NCI-H524 (cell line): ENCODE data around the gene CA5A.
A peak's percentile ranks its signal among the peaks of the same experiment; 100 is the strongest.
"Not testable (repeated sequence)": the region's sequence is repeated elsewhere in the genome, so short reads cannot be mapped to it uniquely, and the experiment has no call there.

Experiments used
- DNase-seq, 2 experiments: peaks; one replicate each; lab custom pipeline; 2025; lab: John Stamatoyannopoulos, UW

Gene CA5A

DNA sequence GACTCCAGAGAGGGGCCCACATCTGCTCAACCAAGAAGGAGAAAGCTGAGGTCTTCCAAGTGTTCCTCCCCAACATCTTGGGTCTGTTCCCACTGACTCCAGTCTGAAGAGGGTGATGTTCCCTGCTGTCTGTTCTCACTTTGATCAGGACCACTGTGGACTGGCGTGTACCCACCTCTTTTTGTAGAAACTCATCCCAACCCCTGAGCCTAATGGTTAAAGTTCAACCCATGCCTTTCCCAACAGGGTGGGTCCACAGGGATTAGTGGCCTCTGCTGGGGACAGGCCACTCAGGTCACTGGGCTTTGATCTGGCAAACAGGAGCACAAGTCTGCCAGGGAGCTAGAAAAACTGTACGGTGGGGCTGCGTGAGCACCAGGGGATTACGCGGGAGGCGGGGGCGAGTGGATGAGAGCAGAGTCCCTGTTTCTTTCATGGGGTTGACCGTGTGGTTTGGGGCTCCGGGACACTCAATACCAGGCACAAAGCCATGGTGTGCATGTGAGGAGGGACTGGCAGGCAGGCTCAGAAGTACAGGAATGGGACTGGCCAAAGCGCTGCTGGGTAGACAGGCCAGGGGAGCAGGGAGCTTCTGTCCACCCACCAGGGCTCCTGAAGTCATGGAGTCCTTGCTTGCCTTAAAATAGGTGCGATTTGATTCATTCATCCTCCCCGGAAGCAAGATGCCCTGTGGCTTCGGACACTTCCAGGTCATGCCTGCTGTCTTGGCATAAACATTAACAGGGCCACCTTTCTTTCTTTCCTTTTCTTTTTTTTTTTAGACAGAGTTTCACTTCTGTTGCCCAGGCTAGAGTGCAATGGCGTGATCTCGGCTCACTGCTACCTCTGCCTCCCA lies at the start of gene CA5A:
CA5A (minus strand) TSS at position 155 of the 856 bp plus-strand sequence; CDS start at position 76, 79 bp downstream.
- no peak for DNase-seq

DNA sequence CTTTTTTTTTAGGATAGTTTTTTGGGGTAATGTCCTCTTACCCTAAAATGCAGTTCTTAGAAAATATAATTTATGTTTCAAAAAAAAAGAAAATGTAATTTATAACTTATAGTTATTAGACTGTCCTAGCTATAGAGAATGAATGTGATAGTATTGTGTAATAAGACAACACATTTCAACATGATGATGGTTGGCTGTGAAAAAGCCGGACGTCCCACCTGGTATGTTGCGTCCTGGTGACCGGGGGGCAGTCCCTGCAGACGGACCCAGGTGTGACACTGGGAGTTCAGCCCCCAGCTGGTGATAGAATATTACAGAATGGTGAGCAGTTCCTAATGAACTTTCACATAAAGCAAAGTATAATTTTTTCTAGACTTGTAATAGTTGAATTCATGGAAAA lies 49.2 kb upstream of the CA5A start:
- DNase-seq, result not testable (repeated sequence)

DNA sequence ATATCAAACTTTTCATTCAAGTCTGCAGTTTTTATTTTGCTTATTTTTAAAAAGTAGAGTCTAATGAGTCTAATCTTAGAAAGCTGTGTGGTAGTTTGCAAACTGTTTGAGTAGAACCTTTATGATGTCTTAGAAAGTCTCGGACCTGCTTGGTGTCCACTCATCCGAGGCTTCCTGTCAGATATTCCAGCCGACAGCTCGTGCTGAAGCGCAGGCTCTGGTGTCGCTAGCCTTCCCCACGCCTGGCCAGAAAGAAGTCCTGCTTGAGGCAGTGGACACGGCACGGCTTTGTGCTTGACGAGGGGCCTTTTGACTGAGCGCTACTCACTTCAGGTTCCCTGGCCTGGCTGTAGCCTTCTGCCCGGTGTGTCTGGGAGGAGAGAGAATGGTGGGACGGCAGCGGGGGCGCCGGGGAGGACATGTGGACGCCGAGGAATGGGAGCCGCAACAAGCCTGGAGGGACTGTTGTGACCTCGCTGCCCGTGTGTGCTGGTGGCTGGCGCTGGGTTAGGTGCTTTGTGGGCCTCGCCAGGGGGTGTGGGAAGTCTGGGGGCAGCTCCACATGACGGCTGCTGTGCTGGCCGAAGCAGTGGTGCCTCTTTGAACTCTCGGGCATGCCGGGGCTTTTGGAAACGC lies 48.4 kb upstream of the CA5A start:
- no peak for DNase-seq

DNA sequence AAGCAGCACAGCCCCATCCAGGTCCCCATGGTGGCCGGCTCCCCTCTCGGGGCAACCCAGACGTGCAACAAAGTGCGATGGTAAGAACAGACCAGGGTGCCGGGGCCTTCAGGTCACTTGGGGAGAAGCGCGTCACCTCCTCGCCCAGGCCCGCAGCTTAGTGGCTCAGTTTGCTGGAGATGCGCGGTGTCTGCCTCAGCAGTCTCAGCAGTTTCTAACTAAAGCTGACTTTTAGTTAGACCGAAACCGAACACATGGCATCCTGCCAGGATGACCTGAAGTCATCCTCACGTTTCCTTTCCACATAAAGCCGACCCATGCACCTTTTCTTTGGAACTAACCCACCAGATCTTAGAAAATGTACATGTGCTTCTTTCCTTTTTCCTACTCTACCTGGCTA lies 47.9 kb upstream of the CA5A start:
- DNase-seq, result not testable (repeated sequence)

DNA sequence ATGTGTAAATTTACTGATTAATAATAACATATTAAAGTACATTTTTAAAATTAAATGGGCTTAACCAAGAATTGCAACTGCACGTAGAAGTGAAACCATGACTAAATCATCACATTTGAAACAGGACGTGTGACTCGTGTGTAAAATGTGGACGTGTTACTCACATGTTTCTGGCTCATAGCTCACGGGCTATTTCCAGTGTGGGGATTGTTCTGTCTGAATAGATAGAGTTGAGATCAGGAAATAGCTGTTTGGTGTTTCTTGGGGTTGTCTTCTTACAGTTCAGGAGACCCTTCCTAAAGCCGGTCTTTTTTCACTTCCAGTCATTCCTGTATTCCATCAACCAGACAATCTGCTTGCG lies 47.4 kb upstream of the CA5A start:
- not testable (repeated sequence) for DNase-seq

DNA sequence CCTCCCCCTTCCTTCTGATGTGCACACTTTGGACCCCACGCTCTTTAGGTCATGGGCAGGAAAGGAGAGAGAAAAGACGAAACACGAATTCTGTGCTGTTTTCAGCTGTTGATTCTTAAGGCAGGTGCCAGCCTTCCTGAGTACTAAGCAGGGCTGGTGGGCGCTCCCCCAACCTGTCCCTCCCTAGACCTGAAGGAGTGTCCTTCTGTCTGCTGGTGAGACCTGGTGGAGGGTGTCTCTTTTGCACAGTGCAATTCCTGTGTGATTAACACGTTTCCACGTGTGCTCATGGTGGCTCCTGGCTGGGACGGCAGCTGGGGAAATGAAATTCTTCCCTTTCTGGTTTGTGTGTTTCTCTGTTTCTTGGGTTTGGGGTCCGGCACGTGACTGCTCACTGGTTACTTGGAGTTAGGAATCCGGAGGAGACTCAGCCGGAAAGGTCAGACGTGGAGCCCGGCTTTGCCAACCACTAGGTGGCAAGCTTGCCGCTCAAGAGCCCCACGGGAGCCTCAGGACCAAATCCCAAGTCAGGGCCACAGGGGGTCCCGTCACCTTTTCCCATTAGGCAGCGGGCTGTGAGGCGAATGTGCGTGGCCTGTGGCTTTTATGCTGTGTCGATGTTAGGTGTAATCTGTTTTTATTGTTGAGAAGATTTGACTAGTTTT lies 46.9 kb upstream of the CA5A start:
- DNase-seq, result peak; percentile 2 to 30

DNA sequence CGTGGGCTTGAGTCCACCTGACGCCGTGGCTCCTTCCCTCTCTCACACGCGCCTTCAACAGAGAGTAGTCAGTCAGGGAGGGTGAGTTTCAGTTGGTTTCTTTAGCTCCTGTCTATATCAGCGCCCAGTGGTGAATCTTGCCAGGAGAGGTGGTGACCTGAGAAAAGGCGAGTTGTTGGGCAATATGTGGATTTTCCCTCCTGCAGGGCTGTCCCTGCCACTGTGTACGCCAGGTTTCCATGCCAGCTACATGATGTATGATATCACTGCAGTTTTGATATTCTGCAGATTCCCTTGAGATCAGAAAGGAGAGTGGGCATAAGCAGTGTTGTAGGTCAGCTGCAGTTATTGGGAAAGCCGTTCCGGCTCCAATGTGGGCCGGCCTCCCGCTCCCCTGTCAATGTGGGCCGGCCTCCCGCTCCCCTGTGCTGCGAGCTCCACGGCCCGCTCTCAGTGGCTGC lies 46.3 kb upstream of the CA5A start:
- no peak for DNase-seq

DNA sequence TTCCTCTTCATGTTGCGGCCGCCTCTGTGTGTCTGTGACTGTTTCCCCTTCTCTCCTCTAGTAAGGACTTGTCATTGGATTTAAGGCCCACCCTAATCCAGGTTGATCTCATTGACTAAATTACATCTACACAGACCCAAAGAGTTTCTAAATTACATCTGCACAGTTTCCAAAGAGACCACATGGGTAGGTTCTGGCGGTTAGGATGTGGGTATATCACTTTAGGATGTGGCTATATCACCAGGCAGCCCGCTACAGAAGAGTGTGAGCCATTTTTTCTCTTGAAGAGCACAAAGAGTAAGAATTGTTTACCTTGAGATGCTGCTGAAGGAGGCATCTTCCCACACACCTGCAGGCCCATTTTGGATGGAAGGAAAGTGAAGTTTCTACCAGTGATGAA lies 45.0 kb upstream of the CA5A start:
- DNase-seq, result not testable (repeated sequence)

DNA sequence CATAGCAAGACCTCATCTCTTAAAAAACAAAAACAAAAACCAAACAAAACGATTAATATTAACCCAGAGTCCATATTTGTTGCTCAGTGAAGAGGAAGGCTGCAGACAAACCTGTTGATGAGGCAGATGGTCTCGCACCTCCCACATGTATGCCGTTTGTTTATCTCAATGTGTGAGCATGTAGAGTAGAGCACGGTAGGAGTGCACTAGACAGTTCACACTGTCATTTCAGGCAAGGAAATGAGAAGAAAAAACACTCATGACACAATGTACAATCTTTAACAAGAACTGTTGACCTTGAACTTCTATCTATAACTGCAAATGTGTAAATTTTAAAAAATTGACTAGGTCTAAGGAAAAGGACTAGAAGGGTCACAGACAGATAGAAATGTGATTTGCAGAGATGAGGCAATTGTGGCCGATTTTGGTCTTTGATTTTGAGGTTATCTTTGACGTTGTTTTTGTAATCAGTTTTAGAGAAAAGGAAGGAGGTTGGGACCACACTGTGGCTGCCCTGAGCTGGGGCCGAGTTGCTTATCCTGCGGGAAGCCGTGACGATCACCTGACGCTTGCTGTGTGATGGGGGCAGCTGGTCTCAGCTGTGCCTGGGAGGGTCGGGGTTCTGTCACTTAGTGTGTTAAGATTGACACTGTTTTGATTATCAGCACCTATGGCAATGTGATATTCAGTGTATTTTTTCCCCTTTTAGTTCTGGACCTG lies 43.7 kb upstream of the CA5A start:
- DNase-seq, result peak in 1 of 2 experiments; percentile 33

DNA sequence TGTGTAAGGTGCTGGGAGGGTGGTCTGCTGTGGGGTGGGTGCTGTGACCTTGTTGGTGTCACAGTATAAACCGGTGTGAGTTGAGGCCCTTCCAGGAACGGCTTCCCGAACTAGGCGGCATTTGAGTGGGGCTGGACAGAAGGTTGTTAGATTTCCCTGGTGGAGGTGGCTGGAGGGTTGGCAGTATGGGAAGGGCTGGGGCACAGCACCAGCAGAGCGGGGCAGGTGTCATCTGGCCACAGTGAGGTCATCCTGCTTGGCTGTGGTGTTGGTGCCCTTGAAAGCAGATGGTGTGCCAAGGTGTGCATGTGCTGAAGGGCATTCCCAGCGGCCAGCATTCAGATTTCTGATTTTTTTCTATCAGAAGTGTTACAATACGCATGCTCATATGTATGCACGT lies 43.0 kb upstream of the CA5A start:
- DNase-seq, result peak in 1 of 2 experiments; percentile 6

DNA sequence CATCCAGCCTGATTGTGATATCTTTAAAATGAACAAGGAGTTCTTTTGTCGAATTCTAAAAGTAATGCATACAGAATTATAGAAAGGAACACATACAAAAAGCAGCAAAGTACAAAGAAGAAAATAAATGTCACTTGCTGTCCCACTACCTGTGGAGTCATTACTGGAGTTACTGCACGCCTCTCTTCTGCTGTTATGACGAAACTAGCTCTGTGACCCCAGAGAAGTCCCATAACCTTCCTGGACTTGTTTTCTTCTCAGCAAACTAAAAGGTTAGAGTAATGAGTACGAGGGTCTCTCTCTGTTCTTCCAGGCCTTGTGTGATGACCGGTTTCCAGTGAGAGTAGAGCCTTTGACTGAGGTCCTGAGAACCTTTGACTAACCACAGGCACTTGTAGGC lies 41.8 kb upstream of the CA5A start:
- DNase-seq, result no peak

DNA sequence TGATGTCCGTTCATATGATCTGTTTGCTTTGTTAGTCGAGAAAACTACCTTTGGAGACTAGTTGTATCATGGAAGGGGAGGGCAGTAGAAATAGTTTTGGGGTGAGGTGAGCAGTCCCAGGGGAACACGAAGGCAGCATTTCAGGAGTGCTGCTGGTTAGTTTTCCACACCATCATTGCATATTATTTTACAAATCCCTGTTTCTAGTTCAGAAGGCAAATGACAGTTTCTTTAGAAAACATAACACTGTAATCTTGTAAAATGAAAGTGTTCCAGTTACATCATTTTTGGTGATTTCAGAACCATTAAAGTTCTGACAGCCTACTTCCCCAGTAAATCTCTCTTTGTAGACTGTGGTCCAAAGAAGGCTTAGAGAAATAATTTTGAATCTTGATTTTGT lies 40.3 kb upstream of the CA5A start:
- DNase-seq, result no peak

DNA sequence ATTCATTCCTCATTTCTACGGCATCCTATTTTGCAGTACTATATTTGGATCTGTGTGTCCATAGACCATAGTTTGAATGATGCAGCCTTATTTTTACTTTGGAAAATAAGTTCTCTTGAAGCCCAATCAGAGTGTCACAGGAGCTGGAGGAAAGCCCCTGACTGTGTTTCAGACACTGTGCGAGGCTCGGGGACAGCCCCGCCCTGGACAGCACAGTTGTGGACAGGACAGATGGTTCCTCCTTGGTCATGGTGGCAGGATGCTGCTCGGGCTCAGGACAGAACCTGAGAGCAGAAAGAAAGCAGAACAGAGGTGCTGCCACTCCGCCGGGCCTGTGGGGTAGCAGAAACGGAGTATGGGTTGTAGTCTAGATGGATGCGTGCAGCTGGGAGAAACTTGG lies 37.8 kb upstream of the CA5A start:
- DNase-seq, result no peak

DNA sequence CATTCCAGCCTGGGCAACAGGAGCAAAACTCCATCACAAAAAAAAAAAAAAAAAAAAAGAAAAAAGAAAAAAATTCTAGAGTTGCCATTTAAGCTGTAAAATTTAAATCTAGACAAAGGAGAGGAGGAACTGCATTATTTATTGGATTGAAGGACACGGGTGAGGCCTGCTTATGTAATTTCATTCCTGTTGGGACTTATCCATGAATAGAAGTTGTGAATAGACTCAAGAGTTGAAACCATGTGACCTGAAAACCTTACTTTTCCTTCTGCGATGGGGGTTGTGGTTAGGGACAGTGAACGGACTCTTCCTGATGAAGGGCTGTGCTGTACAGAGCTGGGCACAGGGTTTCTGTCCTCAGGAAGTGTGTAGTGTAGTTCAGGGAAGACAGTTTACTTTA lies 37.4 kb upstream of the CA5A start:
- DNase-seq, result no peak

DNA sequence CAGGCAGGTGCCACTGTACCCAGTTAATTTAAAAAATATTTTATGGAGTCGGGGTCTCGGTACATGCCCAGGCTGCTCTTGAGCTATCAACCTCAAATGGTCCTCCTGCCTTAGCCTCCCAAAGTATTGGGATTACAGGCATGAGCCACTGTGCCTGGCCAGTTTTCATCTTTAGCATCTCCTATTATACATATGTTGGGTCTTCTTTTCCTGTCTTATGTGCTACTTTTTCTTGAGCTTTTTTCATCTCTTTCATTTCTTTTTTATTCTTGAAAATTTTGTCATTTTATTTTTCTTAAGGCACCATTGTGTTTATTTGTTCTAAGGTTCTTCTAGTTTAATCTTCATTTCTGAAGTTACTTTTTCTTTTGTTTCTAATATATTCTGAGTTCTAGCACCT lies 35.6 kb upstream of the CA5A start:
- no peak for DNase-seq

DNA sequence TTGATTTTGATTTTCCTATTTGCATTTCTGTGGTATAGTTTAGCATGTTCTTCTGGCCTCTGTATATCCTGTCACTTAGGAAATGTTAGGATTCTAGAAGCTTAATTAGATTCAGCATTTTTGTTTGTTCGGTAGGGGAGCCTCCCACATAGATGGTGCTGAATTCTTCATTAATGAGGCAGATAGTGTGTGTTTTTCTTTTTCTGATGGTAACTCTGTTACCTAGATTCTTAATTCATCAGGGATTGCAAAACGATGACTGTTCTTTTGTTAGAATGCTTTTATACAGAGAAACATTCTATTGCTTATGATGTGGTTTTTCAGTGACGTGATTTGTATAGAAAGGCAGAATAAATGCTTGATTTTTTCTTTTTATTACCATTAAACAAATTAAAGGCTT lies 33.9 kb upstream of the CA5A start:
- DNase-seq, result no peak

DNA sequence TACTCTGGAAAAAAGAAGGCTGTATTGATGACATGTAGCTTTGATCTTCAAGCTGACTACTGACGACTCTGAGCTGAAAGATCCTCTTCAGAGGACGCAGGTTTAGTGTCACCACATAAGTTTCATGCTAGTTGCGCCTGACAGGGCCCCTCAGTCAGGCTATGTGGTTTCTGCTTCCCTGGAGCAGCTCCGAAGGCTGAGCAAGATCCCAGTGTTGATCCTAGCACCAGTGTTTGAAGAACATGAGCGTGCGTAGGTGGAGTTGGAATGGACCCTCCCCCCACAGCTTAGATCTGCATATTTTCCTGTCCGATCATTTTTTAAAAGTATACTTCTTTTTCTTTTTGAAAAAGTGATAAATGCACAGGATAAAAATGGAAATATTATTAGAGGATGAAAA lies 32.2 kb upstream of the CA5A start:
- no peak for DNase-seq

DNA sequence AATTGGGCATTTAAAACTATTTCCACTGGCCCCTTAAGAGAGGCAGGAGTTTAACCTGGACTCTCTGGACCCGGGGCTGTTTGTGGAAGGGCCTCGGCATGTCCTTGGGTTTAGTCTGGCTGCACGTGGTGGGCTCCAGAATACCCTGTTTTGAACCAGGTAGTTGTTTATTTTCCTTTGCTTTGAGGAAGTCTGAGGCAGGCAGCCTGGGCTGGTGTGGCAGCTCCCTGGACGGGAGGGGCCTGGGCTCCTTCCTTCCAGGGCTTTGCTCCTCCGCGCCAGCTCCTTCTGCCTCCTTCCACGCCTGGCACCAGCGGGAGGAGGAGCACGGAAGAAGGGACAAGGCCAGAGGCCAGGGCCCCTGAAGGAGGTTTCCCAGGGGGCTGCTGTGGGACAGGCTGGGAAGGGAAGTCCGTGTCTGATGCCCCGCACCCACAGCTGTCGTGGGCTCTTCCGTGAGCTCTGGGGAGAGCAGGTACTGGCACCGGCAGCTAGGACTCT lies 30.4 kb upstream of the CA5A start:
- no peak for DNase-seq

DNA sequence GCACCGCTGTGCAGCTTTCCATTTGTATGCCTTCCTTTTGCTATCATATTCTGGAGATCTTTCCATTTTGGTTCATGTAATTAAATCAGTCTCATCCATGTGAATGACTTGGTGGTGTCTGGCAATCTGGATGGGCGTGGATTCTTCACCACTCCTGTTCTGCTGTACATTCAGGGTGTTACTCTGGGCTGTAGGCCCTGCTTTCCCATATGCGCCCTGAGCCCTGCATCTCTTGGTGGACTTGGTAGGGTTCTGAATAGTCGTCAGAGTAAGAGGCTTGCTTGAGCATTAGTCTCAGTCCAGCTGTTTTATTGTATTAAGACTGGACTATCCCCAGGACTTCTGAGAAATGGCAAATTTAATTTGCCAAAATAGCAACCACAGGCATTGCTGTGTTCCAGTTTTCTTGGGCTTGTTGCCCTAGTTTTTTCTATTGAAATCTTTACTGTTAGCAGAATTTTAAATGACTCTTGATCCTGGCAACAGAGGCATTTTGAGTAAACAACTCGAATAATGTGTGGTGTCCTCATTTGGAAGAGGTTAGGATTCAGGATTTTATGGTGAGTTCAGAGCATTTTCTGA lies 29.8 kb upstream of the CA5A start:
- DNase-seq, result no peak

DNA sequence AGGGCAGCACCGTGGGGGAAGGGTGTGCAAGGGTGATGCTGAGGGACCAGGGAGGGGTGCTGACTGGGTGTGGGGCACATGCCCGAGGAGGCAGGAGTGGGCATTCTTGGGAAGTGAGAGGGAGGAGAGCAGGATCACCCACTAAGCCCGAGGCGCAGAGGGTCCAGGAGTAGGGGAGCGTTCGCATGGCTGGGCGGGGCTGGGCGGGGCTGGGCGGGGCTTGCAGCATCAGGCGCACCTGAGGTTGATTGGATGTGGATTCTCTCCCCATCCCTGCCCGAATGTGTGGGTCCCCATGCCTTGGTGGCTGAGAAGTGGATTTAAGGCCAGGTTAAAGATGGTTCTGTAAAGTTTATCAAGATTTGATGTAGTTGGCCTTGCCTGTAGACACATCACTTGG lies 29.1 kb upstream of the CA5A start:
- DNase-seq, result no peak

DNA sequence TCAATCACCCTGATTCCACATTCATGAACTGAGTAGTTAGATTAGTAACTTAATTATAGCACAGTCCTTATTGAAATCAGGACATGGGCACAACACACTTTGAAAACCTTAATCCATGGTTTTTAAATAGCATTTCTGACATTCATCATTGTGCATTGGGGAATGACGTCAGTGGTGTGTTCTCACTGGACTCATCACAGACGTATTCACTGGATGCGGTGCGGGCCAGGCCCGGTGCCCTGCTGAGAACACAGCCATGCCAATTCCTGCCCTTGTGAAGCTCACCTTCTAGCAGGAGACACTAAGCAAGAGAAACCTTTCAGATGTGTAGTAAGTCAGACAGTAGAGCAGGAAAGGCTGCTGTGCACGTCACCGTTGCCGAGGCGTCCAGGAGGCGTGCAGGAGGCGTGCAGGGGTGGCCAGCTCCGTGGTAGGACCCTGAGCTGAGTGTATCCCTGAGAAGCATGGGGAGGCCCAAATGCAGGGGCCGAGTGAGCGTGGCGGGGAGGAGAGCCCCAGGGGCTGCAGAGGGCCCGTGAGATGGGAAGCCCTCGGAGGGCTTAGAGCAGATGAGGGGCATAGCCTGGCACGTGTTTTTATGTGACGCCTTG lies 27.8 kb upstream of the CA5A start:
- DNase-seq, result no peak
